Breast epithelium (tissue), 3 donors: ENCODE results near the gene RBM7.

Experiments
- POLR2A ChIP-seq: fragments of 450-650 bp; IDR thresholded peaks from one replicate; pipeline ENCODE4 v1.6.1; 2016; ENCODE audit warnings: antibody characterized with exemption, mild to moderate bottlenecking, moderate library complexity
- POLR2AphosphoS5 ChIP-seq, 3 donors: sonication (generic); formaldehyde crosslinking; IDR thresholded peaks; one replicate each; pipeline ENCODE4 v1.6.1; 2017; ENCODE audit warnings: antibody characterized with exemption in 3 of 3
- TF ChIP-seq, protein P1 (sequence below), 3 donors: fragments of 450-650 bp; IDR thresholded peaks; one replicate each; pipeline ENCODE4 v1.5.1; 2016 to 2017; ENCODE audit warnings: antibody characterized with exemption in 3 of 3, mild to moderate bottlenecking in 3 of 3, moderate library complexity in 3 of 3

GRCh38 chr11:114426280-114426679, 25.8 kb downstream of the RBM7 start:
- TF ChIP-seq, protein P1, sequence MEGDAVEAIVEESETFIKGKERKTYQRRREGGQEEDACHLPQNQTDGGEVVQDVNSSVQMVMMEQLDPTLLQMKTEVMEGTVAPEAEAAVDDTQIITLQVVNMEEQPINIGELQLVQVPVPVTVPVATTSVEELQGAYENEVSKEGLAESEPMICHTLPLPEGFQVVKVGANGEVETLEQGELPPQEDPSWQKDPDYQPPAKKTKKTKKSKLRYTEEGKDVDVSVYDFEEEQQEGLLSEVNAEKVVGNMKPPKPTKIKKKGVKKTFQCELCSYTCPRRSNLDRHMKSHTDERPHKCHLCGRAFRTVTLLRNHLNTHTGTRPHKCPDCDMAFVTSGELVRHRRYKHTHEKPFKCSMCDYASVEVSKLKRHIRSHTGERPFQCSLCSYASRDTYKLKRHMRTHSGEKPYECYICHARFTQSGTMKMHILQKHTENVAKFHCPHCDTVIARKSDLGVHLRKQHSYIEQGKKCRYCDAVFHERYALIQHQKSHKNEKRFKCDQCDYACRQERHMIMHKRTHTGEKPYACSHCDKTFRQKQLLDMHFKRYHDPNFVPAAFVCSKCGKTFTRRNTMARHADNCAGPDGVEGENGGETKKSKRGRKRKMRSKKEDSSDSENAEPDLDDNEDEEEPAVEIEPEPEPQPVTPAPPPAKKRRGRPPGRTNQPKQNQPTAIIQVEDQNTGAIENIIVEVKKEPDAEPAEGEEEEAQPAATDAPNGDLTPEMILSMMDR (IDR thresholded peaks at IDR 0.05) = no peak
- TF ChIP-seq POLR2A = no peak
- TF ChIP-seq POLR2AphosphoS5 (IDR thresholded peaks at IDR 0.05) = no peak
